GM10266 (cell line): Measurements from ENCODE around the gene TMTC3.
"Not testable (repeated sequence)": the region's sequence is repeated elsewhere in the genome, so short reads cannot be mapped to it uniquely, and the experiment has no call there.

Experiments
- DNase-seq: peaks from one replicate; pipeline ENCODE4 v3.0.0; 2012; ENCODE audit errors: extremely low spot score
- CTCF ChIP-seq: IDR thresholded peaks from 2 replicates; pipeline ENCODE4 v1.5.1; 2012; ENCODE audit warnings: mild to moderate bottlenecking, low read depth; ENCODE audit not compliant: control insufficient read depth, insufficient read depth; ENCODE audit errors: missing control alignments

Gene TMTC3

GRCh38 chr12:88200029-88200428 lies 57.9 kb downstream of the TMTC3 start:
- DNase-seq, result no peak
- no peak for TF ChIP-seq CTCF

- TF ChIP-seq CTCF, result no peak
- no peak for DNase-seq
These were observed 60.4 kb downstream of the TMTC3 start for GRCh38 chr12:88202500-88202899.

- DNase-seq, result no peak
- TF ChIP-seq CTCF, result no peak
These were observed 64.5 kb downstream of the TMTC3 start for GRCh38 chr12:88206601-88207000.

- TF ChIP-seq CTCF, result no peak
- DNase-seq, result no peak
These were observed 66.0 kb downstream of the TMTC3 start for GRCh38 chr12:88207921-88208620.

- TF ChIP-seq CTCF, result no peak
- DNase-seq, result no peak
These were observed 66.6 kb downstream of the TMTC3 start for GRCh38 chr12:88208661-88209060.

GRCh38 chr12:88210311-88210710 lies 68.2 kb downstream of the TMTC3 start:
- DNase-seq, result not testable (repeated sequence)

- TF ChIP-seq CTCF, result no peak
- no peak for DNase-seq
These were observed 76.2 kb downstream of the TMTC3 start for GRCh38 chr12:88218293-88218692.

- no peak for DNase-seq
- no peak for TF ChIP-seq CTCF
These were observed 77.8 kb downstream of the TMTC3 start for GRCh38 chr12:88219861-88220260.
